DMS79 treated with DMSO at 0.1 percent for 48 hours (cell line): ENCODE measurements around the gene LAMC2.

Experiments used
- DNase-seq: peaks from one replicate; lab custom pipeline; 2025; lab: John Stamatoyannopoulos, UW

Gene LAMC2

DNA sequence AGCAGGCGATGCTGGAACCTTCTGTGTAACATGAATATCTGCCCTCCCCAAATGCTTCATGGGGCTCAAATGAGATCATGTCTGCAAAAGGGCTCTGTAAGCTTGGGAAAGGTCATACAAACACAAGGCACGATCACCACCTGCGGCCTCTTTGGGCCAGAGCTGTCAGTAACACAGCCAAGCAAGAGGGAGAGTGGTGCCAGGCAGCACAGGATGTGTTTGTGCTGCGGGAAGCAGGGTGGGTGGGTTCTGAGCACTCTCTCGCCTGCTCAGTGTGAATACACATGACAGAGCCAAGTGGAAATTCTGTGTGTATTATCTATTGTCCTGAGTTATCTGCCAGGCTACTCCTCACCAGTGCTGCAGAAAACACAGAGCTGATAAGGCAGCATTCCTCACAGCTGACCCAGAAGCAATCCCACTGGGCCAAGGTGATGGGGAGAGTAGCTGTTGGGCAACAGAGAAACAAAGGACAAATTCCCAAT, 101.2 kb downstream of the LAMC2 start:
- DNase-seq, result no peak

DNA sequence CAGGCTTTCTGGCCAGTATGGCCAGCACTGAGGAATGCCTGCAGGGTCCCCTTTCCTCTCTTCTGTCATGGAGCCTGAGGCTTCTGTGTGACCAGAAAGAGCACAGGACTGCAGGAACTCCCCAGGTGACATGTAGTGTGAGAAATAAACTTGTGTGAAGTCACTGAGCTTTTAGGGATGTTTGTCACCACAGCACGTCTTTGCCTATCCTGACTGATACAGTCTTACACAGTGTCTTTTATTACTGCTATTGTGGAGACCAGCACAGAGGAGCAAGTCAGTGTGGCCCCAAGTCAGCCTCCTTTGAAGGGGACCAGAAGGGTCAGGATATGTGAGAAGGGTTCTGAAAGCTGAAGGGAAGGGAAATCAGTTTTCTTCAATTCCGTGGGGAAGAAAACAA, 102.5 kb downstream of the LAMC2 start:
- DNase-seq, result no peak

DNA sequence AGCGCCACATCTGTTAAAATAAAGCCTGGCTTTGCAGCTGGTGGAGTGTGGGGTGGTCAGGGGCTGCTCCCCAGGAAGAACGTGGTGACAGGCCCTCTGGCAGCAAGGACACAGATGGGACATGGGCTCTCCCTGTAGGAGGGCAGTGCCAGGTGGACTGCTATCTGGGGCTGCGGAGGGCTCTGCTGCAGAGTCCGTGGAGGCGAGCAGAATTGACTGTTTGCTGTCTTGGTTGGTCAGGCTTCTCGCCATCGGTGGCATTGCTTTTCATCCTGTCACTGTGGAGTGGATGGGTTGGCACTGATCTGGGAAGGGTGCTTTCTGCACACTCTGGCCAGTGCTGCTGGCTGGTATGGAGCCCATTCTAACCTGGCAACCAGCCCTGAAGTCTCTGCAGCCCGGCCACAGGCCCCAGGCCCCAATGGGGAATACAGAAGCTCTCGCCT, 103.0 kb downstream of the LAMC2 start:
- no peak for DNase-seq

DNA sequence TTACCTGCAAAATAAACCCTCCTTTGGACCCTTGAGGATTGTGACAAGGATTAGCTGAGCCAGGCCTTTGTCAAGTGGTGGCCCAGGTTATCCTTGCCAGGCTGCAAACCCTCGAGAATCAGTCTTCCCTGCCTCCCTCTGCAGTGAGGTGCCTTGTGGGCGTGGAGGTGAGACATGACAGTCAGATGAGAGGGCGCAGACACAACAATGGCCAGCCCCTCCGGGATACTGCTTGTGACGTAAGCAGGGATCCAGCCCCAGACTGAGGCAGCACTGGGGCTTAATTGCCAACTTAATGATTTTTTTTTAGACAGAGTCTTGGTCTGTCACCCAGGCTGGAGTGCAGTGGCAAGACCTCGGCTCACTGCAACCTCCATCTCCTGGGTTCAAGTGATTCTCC, 104.6 kb downstream of the LAMC2 start:
- no peak for DNase-seq

DNA sequence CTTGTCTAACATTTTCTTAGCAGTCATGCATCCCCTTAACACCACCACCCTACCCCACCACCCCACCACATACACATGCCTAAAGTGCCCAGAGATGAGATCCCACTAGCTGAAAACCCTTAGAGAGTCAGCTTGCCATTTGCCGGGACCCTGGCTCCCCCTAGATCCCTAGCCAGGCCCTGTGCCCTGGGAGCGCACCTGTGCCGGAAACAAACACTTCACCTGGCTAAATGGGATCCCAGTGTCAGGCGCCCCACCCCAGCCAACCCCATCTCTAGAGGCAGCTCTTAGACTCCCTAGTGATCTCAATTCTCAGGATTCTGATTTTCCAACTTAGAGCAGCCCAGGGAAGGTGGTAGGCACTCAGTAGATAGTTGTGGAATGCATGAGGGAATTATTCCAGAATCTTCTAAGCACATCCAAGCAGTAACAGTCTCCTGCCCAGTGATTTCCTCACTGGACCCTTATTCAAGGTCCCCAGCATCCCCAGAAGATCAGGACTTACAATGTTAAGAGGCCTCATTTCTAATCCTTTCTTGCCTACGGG, 105.2 kb downstream of the LAMC2 start:
- no peak for DNase-seq

DNA sequence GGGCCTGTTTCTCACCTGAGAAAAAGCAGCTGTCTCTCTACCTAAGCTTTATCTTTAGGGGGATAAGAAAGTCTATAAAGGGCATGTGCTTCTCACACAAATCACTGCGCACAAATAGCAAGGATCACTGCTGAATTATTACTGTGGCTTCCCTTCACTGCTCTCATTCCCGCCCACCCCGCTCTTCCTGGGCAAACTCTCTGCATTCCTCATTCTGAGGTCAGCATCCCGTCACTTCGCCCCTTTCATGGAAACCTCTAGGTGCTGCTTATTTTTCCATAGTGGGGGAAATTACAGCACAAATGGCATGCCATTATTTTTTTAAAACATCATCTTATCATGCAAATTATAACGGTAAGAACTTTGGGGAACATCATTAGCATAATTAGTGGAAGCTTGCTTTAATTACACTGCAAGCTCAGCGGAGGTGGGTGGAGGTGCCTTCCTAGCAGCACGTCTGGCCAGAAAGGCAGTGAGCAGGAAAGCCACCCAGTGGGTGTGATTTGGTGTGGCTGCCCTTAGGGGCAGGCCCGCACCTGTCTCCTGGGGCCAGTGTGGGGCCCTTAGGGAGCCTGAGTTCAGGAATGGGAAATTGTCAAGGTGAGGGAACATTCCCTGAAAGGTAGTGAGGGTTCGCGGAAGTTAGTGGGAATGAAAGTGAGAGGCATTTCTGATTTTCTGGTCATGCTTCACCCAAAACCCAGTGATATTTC, 105.9 kb downstream of the LAMC2 start:
- DNase-seq, result no peak

DNA sequence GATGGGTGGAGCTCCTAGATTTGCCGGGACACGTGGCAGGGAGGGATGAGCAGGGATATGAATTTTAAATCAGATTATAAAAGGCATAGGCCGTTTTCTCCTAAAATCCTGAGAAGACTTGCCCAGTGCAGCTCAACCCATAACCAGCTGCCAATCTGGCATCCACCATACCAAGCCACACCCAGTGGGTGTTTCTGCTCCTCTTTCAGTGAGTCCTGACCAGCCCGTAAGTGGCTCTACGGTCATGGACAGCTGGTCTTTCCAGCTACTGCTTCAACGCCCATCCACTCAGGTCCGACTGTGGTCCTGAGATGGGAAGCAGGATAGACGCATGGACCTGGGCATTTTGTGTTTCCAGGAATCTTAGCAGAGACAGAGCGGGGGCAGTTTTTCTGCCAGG, 107.2 kb downstream of the LAMC2 start:
- DNase-seq, result no peak

DNA sequence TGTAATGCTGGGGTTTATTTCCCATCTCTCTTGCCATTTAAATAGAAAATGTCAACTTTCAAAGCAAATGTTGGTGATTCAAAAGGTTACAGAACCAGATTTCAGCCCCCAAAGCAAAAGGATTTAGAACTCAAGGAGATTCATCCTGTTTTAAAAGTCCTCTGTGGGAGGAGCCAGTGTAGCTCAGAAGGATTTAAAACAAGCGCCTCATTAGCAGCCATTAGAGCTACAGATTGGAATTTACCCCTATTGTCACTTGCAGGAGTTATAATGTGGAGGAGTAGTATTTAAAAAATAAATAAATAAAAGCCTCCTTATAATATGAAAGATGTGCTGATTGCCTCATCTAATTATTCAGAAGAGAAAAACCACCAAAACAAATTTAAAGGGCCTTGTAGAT, 107.8 kb downstream of the LAMC2 start:
- no peak for DNase-seq
